HEK293 (cell line): ENCODE measurements around the gene CHMP6.
A peak's percentile ranks its signal among the peaks of the same experiment; 100 is the strongest.

Source experiments
- GLI2 ChIP-seq: fragments of 450-650 bp; formaldehyde crosslinking; IDR thresholded peaks from 2 replicates; pipeline ENCODE4; 2017; ENCODE audit warnings: missing biosample characterization, missing genetic modification characterization, low read depth, borderline replicate concordance
- HOXA7 ChIP-seq: sonication (generic); formaldehyde crosslinking; IDR thresholded peaks from 2 replicates; pipeline ENCODE4 v1.8.1; 2022; ENCODE audit warnings: missing genetic modification reagents, borderline replicate concordance
- KLF1 ChIP-seq: fragments of 450-650 bp; formaldehyde crosslinking; IDR thresholded peaks from 2 replicates; pipeline ENCODE4 v1.5.1; 2016; ENCODE audit warnings: missing biosample characterization, missing genetic modification characterization
- KLF10 ChIP-seq: fragments of 450-650 bp; IDR thresholded peaks from 2 replicates; pipeline ENCODE4 v1.5.1; 2018; ENCODE audit warnings: missing biosample characterization, mild to moderate bottlenecking, missing genetic modification characterization
- KLF16 ChIP-seq: fragments of 450-650 bp; formaldehyde crosslinking; IDR thresholded peaks from 2 replicates; pipeline ENCODE4 v1.5.1; 2017; ENCODE audit warnings: missing biosample characterization, missing genetic modification characterization
- KLF9 ChIP-seq: fragments of 450-650 bp; formaldehyde crosslinking; IDR thresholded peaks from 2 replicates; pipeline ENCODE4 v1.5.1; 2016; ENCODE audit warnings: missing biosample characterization, missing genetic modification characterization, low read depth
- RBAK ChIP-seq: fragments of 450-650 bp; formaldehyde crosslinking; IDR thresholded peaks from 2 replicates; pipeline ENCODE4 v1.5.1; 2016; ENCODE audit warnings: missing biosample characterization, missing genetic modification characterization
- SETDB1 ChIP-seq: IDR thresholded peaks from one replicate; pipeline ENCODE4 v1.6.1; 2017; ENCODE audit warnings: mild to moderate bottlenecking, low read length, moderate library complexity, mixed read lengths; ENCODE audit not compliant: insufficient read length
- SP3 ChIP-seq: fragments of 450-650 bp; formaldehyde crosslinking; IDR thresholded peaks from 2 replicates; pipeline ENCODE4 v1.5.1; 2016; ENCODE audit warnings: missing biosample characterization, missing genetic modification characterization
- TSHZ1 ChIP-seq: fragments of 450-650 bp; formaldehyde crosslinking; IDR thresholded peaks from 2 replicates; pipeline ENCODE4 v1.5.1; 2016; ENCODE audit warnings: missing biosample characterization, missing genetic modification characterization, borderline replicate concordance
- YY1 ChIP-seq: fragments of 450-650 bp; formaldehyde crosslinking; IDR thresholded peaks from 2 replicates; pipeline ENCODE4 v1.5.1; 2018; ENCODE audit warnings: missing biosample characterization, missing genetic modification characterization
- YY2 ChIP-seq: fragments of 450-650 bp; formaldehyde crosslinking; IDR thresholded peaks from 2 replicates; pipeline ENCODE4 v1.5.1; 2016; ENCODE audit warnings: missing biosample characterization, missing genetic modification characterization
- ZBTB10 ChIP-seq: fragments of 450-650 bp; formaldehyde crosslinking; IDR thresholded peaks from 2 replicates; pipeline ENCODE4 v1.5.1; 2016; ENCODE audit warnings: missing biosample characterization, missing genetic modification characterization
- ZBTB7A ChIP-seq: fragments of 450-650 bp; formaldehyde crosslinking; IDR thresholded peaks from 2 replicates; pipeline ENCODE4 v1.5.1; 2016; ENCODE audit warnings: low read depth, missing biosample characterization, missing genetic modification characterization
- ZEB2 ChIP-seq: fragments of 450-650 bp; formaldehyde crosslinking; IDR thresholded peaks from 2 replicates; pipeline ENCODE4 v1.5.1; 2016; ENCODE audit warnings: missing biosample characterization, missing genetic modification characterization
- ZFP41 ChIP-seq: fragments of 450-650 bp; formaldehyde crosslinking; IDR thresholded peaks from 2 replicates; pipeline ENCODE4 v1.5.1; 2016; ENCODE audit warnings: missing biosample characterization, missing genetic modification characterization, borderline replicate concordance
- ZNF148 ChIP-seq: fragments of 450-650 bp; formaldehyde crosslinking; IDR thresholded peaks from 2 replicates; pipeline ENCODE4 v1.5.0; 2017; ENCODE audit warnings: missing biosample characterization, missing genetic modification characterization, borderline replicate concordance
- ZNF169 ChIP-seq: fragments of 450-650 bp; formaldehyde crosslinking; IDR thresholded peaks from 2 replicates; pipeline ENCODE4 v1.5.1; 2016; ENCODE audit warnings: missing biosample characterization, missing genetic modification characterization
- ZNF24 ChIP-seq: fragments of 450-650 bp; formaldehyde crosslinking; IDR thresholded peaks from 2 replicates; pipeline ENCODE4 v1.5.1; 2016; ENCODE audit warnings: missing biosample characterization, missing genetic modification characterization
- ZNF266 ChIP-seq: fragments of 450-650 bp; formaldehyde crosslinking; IDR thresholded peaks from 2 replicates; pipeline ENCODE4 v1.5.1; 2016; ENCODE audit warnings: missing biosample characterization, missing genetic modification characterization, low read depth
- ZNF335 ChIP-seq: fragments of 450-650 bp; formaldehyde crosslinking; conservative IDR thresholded peaks from 2 replicates; pipeline ENCODE4 v1.5.1; 2016; ENCODE audit warnings: missing biosample characterization, missing genetic modification characterization
- ZNF423 ChIP-seq: fragments of 450-650 bp; formaldehyde crosslinking; IDR thresholded peaks from 2 replicates; pipeline ENCODE4 v1.5.1; 2016; ENCODE audit warnings: missing biosample characterization, missing genetic modification characterization
- ZNF488 ChIP-seq: fragments of 450-650 bp; formaldehyde crosslinking; IDR thresholded peaks from 2 replicates; pipeline ENCODE4 v1.5.1; 2016; ENCODE audit warnings: missing biosample characterization, missing genetic modification characterization
- ZNF514 ChIP-seq: fragments of 450-650 bp; formaldehyde crosslinking; IDR thresholded peaks from 2 replicates; pipeline ENCODE4 v1.5.1; 2016; ENCODE audit warnings: missing biosample characterization, missing genetic modification characterization
- ZNF529 ChIP-seq: fragments of 450-650 bp; formaldehyde crosslinking; IDR thresholded peaks from 2 replicates; pipeline ENCODE4 v1.5.1; 2017; ENCODE audit warnings: missing genetic modification characterization, missing biosample characterization; ENCODE audit not compliant: insufficient replicate concordance
- ZNF621 ChIP-seq: fragments of 450-650 bp; formaldehyde crosslinking; IDR thresholded peaks from 2 replicates; pipeline ENCODE4 v1.5.1; 2017; ENCODE audit warnings: missing biosample characterization, missing genetic modification characterization
- ZNF624 ChIP-seq: fragments of 450-650 bp; formaldehyde crosslinking; IDR thresholded peaks from 2 replicates; pipeline ENCODE4 v1.5.1; 2017; ENCODE audit warnings: missing biosample characterization, missing genetic modification characterization
- ZNF707 ChIP-seq: fragments of 450-650 bp; formaldehyde crosslinking; IDR thresholded peaks from 2 replicates; pipeline ENCODE4 v1.5.1; 2016; ENCODE audit warnings: missing biosample characterization, missing genetic modification characterization
- ZSCAN5A ChIP-seq: fragments of 450-650 bp; formaldehyde crosslinking; IDR thresholded peaks from 2 replicates; pipeline ENCODE4 v1.5.1; 2016; ENCODE audit warnings: missing biosample characterization, missing genetic modification characterization

The CHMP6 gene

GRCh38 chr17:80980397-80981061 is 11.1 kb upstream of the CHMP6 start (continued):
- TF ChIP-seq ZBTB10 (tag by site-specific recombination) (no peak), KLF1 (peak; percentile 94), SP3 (peak; percentile 37; the same call in 1 of the 2 replicates), ZNF529 (no peak), RBAK (peak; percentile 80), ZNF148 (tag by site-specific recombination) (peak; percentile 39; the same call in 1 of the 2 replicates), ZNF707 (no peak), KLF9 (tag by site-specific recombination) (peak; percentile 91), KLF16 (peak; percentile 41; the same call in 1 of the 2 replicates), TSHZ1 (tag by site-specific recombination) (peak; percentile 19; the same call in 1 of the 2 replicates), ZSCAN5A (tag by site-specific recombination) (peak; percentile 25; the same call in 1 of the 2 replicates), ZNF423 (tag by site-specific recombination) (no peak), HOXA7 (CRISPR knock-in tag) (no peak), ZBTB7A (tag by site-specific recombination) (0 out of 2 replicates have a peak, but pooled peaks have one; percentile 29), ZNF24 (peak; percentile 100), SETDB1 (no peak), YY2 (tag by site-specific recombination) (no peak), YY1 (tag by site-specific recombination) (no peak), ZNF488 (tag by site-specific recombination) (peak; percentile 55; the same call in 1 of the 2 replicates), ZNF621 (tag by site-specific recombination) (no peak), ZFP41 (no peak), ZNF624 (no peak), ZNF514 (tag by site-specific recombination) (no peak), ZNF335 (peak; percentile 70), ZNF169 (tag by site-specific recombination) (no peak), KLF10 (tag by site-specific recombination) (no peak), GLI2 (tag by site-specific recombination) (no peak), ZNF266 (tag by site-specific recombination) (peak; percentile 47; the same call in 1 of the 2 replicates), ZEB2 (tag by site-specific recombination) (no peak)
